CD1c-positive myeloid dendritic cell (primary cell): ENCODE measurements around the gene DNAJC5G.

Source experiments
- DNase-seq: peaks from one replicate; pipeline ENCODE4 v3.0.0-alpha.2; 2016; ENCODE audit errors: extremely low spot score

DNAJC5G gene, protein sequence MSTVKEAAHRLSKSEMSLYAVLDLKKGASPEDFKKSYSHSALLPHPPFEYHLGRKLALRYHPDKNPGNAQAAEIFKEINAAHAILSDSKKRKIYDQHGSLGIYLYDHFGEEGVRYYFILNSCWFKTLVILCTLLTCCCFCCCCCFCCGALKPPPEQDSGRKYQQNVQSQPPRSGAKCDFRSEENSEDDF

DNA sequence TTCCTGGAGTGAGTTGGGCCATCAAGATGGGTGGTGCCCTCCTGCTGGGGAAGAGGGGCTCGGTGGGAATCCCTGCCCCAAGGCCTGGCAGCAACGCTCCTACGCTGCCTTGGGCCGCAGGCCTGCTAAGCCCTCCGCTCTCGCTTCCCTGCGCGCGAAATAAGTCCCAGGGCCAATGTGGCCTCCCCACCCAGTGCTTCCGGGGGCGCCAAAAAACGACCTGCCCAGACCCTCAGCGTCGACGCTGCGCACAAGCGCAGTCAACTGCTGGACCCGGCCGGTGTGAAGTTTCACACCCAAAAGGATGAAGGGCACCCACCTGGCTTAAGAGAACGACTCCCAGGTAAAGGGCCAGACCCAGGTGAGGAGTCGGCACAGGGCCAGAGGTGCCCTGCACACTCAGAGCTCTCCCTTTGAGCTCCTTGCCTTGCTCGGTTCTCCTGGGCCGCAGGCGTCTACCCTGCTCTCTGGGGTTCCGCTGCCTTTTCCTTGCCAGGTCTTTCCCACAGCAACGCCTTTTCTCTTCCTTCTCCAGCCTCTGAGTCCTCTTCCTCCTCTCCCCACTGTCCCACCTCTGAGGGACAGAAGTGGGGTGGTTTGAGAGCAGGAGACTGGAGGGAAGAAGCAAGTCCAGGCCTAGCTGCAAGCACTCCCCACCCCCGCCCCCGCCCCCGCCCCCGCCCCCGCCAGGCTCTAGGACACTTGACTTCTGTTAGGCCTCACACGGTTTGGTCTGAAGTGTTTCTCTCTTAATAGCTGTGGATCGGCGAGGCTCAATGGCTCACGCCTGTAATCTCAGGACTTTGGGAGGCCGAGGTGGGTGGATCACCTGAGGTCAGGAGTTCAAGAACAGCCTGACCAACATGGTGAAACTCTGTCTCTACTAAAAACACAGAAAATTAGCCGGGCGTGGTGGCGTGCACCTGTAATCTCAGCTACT lies at the start of gene DNAJC5G:
Gene DNAJC5G (plus strand): TSS at position 223 of the 940 bp plus-strand sequence. CDS start 1,296 bp downstream, outside the sequence.
- no peak for DNase-seq

- DNase-seq = no peak
These were observed 49.7 kb upstream of the DNAJC5G start for GRCh38 chr2:27225526-27225925.

DNA sequence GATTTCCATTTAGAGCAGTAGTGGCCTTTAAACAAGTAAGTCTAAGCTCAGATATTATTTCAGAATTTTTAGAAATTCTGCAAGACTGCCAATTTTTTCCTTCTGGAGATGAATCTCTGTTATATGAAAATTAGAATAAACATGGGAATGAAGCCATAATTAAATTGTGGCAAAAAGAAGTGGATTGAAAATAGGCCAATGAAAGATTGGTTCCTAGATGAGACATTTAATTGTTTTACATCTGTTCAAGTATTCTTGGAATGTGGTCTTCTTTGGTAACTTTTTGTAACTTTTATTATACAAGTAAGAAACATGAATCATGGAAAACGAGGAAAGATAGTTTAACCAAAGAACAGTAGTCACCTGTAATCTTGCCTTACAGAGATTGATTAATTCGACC lies 47.7 kb upstream of the DNAJC5G start:
- no peak for DNase-seq

GRCh38 chr2:27231921-27232320 lies 43.3 kb upstream of the DNAJC5G start:
- DNase-seq = no peak

GRCh38 chr2:27233341-27233740 lies 41.9 kb upstream of the DNAJC5G start:
- DNase-seq = no peak

DNA sequence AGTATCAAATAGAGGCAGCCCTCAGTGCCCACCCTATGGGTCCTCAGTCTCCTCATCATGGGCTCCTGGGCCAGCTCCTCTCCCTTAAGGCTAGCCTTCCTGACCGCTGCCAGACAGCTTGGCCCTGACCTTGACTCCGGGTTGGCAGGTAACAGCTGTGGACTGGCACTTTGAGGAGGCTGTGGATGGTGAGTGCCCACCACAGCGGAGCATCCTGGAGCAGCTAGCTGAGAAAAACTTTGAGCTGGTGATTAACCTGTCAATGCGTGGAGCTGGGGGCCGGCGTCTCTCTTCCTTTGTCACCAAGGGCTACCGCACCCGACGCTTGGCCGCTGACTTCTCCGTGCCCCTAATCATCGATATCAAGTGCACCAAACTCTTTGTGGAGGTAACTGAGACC lies 39.1 kb upstream of the DNAJC5G start:
- no peak for DNase-seq

DNA sequence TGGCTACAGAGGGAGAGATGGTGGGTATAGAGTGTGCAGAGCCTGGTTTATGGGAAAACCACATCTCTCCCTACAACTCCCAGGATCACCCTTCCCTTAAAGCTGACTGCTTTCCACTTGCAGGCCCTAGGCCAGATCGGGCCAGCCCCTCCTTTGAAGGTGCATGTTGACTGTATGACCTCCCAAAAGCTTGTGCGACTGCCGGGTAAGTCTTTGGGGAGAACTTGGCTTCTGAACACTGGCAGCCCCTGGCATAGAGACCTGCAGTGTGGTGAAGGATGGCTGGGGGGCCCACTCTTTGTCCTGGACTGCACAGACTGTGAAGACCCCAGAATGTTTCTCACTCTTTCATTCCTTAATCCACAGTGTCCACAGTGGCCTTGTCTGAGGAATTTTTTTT lies 38.6 kb upstream of the DNAJC5G start:
- no peak for DNase-seq

DNA sequence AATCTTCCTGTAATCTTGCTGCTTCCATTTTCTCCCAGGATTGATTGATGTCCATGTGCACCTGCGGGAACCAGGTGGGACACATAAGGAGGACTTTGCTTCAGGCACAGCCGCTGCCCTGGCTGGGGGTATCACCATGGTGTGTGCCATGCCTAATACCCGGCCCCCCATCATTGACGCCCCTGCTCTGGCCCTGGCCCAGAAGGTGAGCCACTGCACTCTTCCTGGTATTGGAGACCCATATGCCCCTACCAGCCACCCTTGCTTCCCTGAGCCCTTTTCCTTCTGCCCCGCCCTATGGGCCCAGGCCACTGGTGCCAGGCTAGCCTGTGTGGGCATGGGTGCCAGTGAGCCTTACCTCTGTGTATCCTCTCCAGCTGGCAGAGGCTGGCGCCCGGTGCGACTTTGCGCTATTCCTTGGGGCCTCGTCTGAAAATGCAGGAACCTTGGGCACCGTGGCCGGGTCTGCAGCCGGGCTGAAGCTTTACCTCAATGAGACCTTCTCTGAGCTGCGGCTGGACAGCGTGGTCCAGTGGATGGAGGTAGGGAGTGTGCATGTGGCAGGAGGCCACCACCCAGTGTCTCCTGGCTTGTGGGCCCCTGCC lies 37.8 kb upstream of the DNAJC5G start:
- DNase-seq = no peak

GRCh38 chr2:27238976-27239375 lies 36.3 kb upstream of the DNAJC5G start:
- no peak for DNase-seq

- no peak for DNase-seq
These were observed 34.8 kb upstream of the DNAJC5G start for GRCh38 chr2:27240406-27240805.

GRCh38 chr2:27241761-27242613 lies 33.2 kb upstream of the DNAJC5G start:
- no peak for DNase-seq

- DNase-seq = no peak
These were observed 32.6 kb upstream of the DNAJC5G start for GRCh38 chr2:27242614-27242951.

- DNase-seq = no peak
These were observed 31.7 kb upstream of the DNAJC5G start for GRCh38 chr2:27243391-27244130.

DNA sequence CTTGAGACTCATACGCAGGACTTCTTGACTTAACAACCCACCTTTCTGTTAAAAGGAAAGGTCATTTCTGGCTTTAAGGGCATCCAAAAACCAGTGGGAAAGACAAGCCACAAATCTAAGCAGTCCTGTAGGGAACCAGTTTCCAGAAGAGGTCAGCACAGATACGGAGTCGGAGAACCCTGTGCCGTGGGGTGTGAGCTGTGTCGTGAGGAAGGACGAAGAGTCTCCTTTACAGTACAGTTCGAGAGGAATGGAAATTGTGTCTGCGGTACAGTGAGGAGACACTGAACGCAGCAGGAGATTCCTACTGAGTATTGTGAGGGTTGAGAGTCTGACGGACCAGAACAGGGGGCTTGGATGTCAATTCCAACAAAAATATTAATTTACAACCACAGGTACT lies 30.1 kb upstream of the DNAJC5G start:
- no peak for DNase-seq

GRCh38 chr2:27245626-27246025 lies 29.6 kb upstream of the DNAJC5G start:
- DNase-seq = no peak

DNA sequence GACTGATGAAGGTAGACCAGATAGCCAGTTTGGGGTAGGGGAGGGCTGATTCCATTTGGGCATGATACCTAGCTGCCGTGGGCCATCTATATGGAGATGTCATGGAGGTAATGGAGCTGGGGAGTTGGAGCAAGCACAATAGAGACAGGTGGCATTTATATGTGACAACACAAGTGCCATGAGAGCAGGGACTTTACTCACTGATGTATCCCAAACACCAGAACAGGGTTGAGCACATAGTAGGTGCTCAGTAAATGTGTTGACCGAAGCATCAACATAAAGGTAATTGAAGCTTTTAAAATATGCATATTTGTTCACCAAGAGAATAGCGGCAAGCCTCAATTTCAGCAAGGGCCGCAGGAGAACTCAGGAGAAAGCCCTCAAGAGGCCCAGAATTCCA lies 27.3 kb upstream of the DNAJC5G start:
- DNase-seq = no peak

DNA sequence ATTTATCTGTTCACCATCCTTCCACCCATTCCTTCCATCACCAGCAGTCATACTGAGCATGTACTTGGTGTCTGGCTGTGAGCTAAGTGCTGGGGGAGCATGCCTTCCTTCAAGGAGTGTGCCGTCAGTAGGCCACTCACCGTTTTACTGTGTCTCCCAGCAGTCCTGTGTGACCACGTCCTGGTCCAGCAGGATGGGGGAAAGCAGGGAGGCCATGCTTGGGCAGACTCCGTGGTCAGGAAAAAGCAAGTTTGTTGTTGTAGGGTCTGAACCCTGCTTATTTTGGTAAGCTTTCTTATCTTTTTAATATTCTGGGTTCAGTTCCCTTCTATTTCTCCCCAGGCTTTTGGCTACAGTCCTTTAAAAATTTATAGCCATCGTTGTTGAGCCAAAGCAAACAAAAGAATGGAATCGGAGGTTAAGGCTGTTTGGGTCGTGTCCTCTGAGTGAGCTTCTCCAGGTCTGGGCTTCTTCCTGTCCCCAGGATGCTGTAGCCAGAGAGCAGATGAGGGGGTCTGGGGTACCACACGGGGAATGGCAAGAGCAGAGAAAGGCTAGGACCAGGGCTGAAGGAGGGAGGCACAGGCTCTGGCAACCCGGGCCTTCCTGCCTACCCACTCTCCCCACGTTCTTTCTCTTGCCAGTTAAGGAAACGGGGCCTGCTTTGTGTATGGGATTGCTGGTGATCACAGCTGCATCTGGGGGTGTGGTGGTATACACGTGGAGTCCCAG lies 25.9 kb upstream of the DNAJC5G start:
- no peak for DNase-seq

GRCh38 chr2:27249891-27250651 lies 25.2 kb upstream of the DNAJC5G start:
- peak; percentile 74 for DNase-seq

- DNase-seq = no peak
These were observed 24.4 kb upstream of the DNAJC5G start for GRCh38 chr2:27250652-27251379.
